ENCODE data around the gene KCNQ1. TPM values are rescaled to one million over a fixed set of nuclear protein-coding genes. Genes with fewer than 3 reads are reported as not detected.

Gene KCNQ1
- total and polyA plus RNA-seq, 2 donors (not counting 3 experiments of a cell fraction or from before 2014, with no cell fraction given) = 0.07 to 0.09 TPM

DNA sequence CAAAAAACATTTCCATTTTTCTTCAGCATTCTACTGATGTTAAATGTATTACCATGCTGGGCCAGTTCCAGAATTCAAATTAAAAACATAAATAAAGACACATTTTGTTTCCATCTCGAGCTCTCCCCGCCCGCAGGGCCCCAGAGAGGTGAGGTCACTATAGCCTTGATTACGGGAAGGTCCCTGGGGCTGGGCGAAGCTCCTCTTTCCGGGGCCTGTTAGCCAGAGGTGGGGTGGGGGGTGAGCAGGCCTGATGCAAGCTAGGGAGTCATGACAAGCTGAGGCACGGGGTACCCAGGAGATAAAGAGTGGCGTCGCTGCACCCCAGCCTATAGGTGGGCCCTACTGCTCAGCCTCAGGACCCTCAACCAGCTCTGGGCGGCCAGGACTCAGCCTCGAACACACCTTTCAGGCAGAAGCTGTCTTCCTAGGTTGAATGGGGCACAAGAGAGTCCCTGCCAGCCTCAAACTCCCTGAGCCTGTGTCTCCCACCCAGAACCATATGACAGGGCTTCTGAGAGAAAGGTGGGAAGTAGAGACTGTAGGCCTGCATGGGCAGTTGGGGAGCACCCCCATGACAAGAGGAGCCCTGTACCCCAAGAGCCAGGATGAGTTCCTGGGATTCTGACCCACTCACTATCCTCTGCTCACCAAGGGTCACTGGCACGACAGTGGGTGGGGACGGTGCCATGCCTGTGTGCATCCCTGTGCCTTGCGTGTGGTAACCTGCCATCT is 220.2 kb downstream of the KCNQ1 start:
- no peaks in the 10 kb centered on the region for H4K20me1 ChIP-seq (replicated peaks; ENCODE audit: control insufficient read depth, extremely low read depth, insufficient read depth, low read length)
- ChIA-PET CTCF (no interaction called here), POLR2A (no interaction called here)
- H3K4me3 ChIP-seq (replicated peaks in 1 of 3; ENCODE audit: insufficient read depth in 1 of 3, low read depth in 1 of 3, low read length in 3 of 3) = no peak overlapping the region
- H3K36me3 ChIP-seq (ENCODE audit: control insufficient read depth in 2 of 2, extremely low read depth in 1 of 2, insufficient read depth in 2 of 2, low read length in 2 of 2) = no peaks in the 10 kb centered on the region
- peaks cover 4% of the 10 kb centered on the region for H3K9me3 ChIP-seq (replicated peaks; ENCODE audit: control insufficient read depth, insufficient read depth, low read length)
- H3K4me1 ChIP-seq (ENCODE audit: control insufficient read depth, extremely low read depth, insufficient read depth, low read length) = no peaks in the 10 kb centered on the region
- BruUV-seq (replicated peaks) = no TSS peak
- H2AFZ ChIP-seq (ENCODE audit: low read depth, low read length) = no peak overlapping the region
- no peak overlapping the region for H3K27ac ChIP-seq (ENCODE audit: insufficient read depth, low read depth, low read length)
- dilution Hi-C loops (cut with MboI; ENCODE audit: extremely low pct_ligation_motif_present, low sequenced_read_pairs) (no loop called here), intact Hi-C loops (cut with micrococcal nuclease) (no loop called here)
- DNase-seq (ENCODE audit: low read depth, low spot score) (no peak), FAIRE-seq (no peak)
- no peak overlapping the region for H3K4me2 ChIP-seq (ENCODE audit: insufficient read depth, low read length)
- no peak overlapping the region for H3K9ac ChIP-seq (replicated peaks; ENCODE audit: extremely low read depth, insufficient read depth, low read length)
- no peaks in the 10 kb centered on the region for H3K79me2 ChIP-seq (ENCODE audit: control insufficient read depth, insufficient read depth, low read length)
- H3K9me1 ChIP-seq (replicated peaks; ENCODE audit: control insufficient read depth, extremely low read depth, insufficient read depth, low read length) = no peaks in the 10 kb centered on the region
- TF ChIP-seq POLR2A (IDR thresholded peaks at IDR 0.05; ENCODE audit: low read depth, low read length) = no peak
- no peak for TF ChIP-seq EZH2 (IDR thresholded peaks at IDR 0.05; ENCODE audit: borderline replicate concordance, low read depth, low read length, severe bottlenecking)
- TF ChIP-seq, protein P1, sequence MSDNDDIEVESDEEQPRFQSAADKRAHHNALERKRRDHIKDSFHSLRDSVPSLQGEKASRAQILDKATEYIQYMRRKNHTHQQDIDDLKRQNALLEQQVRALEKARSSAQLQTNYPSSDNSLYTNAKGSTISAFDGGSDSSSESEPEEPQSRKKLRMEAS (IDR thresholded peaks at IDR 0.05; ENCODE audit: insufficient read depth, insufficient read length) = no peak
- no peak for TF ChIP-seq MYC (IDR thresholded peaks at IDR 0.05; ENCODE audit: low read depth, low read length)
- TF ChIP-seq, protein P2, sequence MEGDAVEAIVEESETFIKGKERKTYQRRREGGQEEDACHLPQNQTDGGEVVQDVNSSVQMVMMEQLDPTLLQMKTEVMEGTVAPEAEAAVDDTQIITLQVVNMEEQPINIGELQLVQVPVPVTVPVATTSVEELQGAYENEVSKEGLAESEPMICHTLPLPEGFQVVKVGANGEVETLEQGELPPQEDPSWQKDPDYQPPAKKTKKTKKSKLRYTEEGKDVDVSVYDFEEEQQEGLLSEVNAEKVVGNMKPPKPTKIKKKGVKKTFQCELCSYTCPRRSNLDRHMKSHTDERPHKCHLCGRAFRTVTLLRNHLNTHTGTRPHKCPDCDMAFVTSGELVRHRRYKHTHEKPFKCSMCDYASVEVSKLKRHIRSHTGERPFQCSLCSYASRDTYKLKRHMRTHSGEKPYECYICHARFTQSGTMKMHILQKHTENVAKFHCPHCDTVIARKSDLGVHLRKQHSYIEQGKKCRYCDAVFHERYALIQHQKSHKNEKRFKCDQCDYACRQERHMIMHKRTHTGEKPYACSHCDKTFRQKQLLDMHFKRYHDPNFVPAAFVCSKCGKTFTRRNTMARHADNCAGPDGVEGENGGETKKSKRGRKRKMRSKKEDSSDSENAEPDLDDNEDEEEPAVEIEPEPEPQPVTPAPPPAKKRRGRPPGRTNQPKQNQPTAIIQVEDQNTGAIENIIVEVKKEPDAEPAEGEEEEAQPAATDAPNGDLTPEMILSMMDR (IDR thresholded peaks at IDR 0.05; ENCODE audit: extremely low read depth in 1 of 2, insufficient read depth in 1 of 2, low read depth in 1 of 2, low read length in 2 of 2) = no peak
- TF ChIP-seq JUN (IDR thresholded peaks at IDR 0.05; ENCODE audit: borderline replicate concordance, insufficient read depth, insufficient read length, low read depth) = no peak
- TF ChIP-seq FOS (IDR thresholded peaks at IDR 0.05; ENCODE audit: borderline replicate concordance, insufficient read depth, low read length) = no peak
- no peaks in the 10 kb centered on the region for H3K27me3 ChIP-seq (ENCODE audit: control insufficient read depth in 2 of 2, insufficient read depth in 2 of 2, low read length in 2 of 2)
